HEK293 (cell line): ENCODE measurements around the gene RPS28.

Experiments
- KLF1 ChIP-seq: fragments of 450-650 bp; formaldehyde crosslinking; IDR thresholded peaks from 2 replicates; pipeline ENCODE4 v1.5.1; 2016; ENCODE audit warnings: missing biosample characterization, missing genetic modification characterization
- KLF8 ChIP-seq: fragments of 450-650 bp; formaldehyde crosslinking; IDR thresholded peaks from 2 replicates; pipeline ENCODE4 v1.5.1; 2016; ENCODE audit warnings: missing biosample characterization, missing genetic modification characterization
- TCF7L2 ChIP-seq: IDR thresholded peaks from 2 replicates; pipeline ENCODE4 v1.6.1; 2011; ENCODE audit warnings: low read depth, mild to moderate bottlenecking, inconsistent platforms, low read length, moderate library complexity, borderline replicate concordance
- ZBTB8A ChIP-seq: fragments of 450-650 bp; formaldehyde crosslinking; IDR thresholded peaks from 2 replicates; pipeline ENCODE4 v1.5.1; 2016; ENCODE audit warnings: missing biosample characterization, missing genetic modification characterization
- ZNF404 ChIP-seq: fragments of 450-650 bp; formaldehyde crosslinking; IDR thresholded peaks from 2 replicates; pipeline ENCODE4 v1.5.1; 2017; ENCODE audit warnings: missing biosample characterization, missing genetic modification characterization
- ZNF529 ChIP-seq: fragments of 450-650 bp; formaldehyde crosslinking; IDR thresholded peaks from 2 replicates; pipeline ENCODE4 v1.5.1; 2017; ENCODE audit warnings: missing genetic modification characterization, missing biosample characterization; ENCODE audit not compliant: insufficient replicate concordance
- ZNF571 ChIP-seq: fragments of 450-650 bp; formaldehyde crosslinking; IDR thresholded peaks from 2 replicates; pipeline ENCODE4 v1.5.0; 2017; ENCODE audit warnings: missing biosample characterization, missing genetic modification characterization
- TF ChIP-seq, protein P1 (sequence below): sonication (generic); formaldehyde crosslinking; IDR thresholded peaks from 2 replicates; pipeline ENCODE4 v1.8.1; 2022; ENCODE audit warnings: mild to moderate bottlenecking, moderate library complexity, missing genetic modification reagents
- TF ChIP-seq, protein P2 (sequence below): fragments of 450-650 bp; formaldehyde crosslinking; IDR thresholded peaks from 2 replicates; pipeline ENCODE4 v1.5.1; 2016; ENCODE audit warnings: missing biosample characterization, missing genetic modification characterization
- TF ChIP-seq, protein P3 (sequence below): fragments of 450-650 bp; formaldehyde crosslinking; IDR thresholded peaks from 2 replicates; pipeline ENCODE4 v1.5.1; 2016; ENCODE audit warnings: missing biosample characterization, missing genetic modification characterization

DNA sequence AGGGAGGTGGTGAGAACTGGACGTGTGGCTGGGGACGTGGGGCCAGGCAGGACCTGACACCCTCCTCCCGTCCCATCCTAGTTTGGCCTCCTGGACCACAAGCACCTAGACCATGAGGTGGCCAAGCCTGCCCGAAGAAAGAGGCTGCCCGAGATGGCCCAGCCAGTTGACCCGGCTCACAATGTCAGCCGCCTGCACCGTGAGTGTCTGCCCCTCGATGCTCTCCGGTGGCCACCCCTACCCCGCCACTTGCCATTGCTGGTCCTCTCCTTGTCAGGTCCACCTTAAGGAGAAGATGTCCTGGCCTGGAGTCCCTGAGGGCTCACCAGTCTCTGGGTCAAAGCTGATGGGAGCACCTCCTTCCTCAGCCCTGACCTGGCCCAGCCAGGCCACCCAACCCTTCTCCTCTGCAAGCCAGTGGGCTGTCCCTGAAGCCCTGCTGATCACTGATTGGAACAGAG is 44.9 kb downstream of the RPS28 start:
- TF ChIP-seq KLF8 (tag by site-specific recombination) (no peak), ZNF529 (tag by site-specific recombination) (no peak), ZNF404 (tag by site-specific recombination) (no peak), ZBTB8A (tag by site-specific recombination) (no peak), TCF7L2 (no peak), KLF1 (tag by site-specific recombination) (no peak), ZNF571 (tag by site-specific recombination) (no peak)
- TF ChIP-seq, protein P1, sequence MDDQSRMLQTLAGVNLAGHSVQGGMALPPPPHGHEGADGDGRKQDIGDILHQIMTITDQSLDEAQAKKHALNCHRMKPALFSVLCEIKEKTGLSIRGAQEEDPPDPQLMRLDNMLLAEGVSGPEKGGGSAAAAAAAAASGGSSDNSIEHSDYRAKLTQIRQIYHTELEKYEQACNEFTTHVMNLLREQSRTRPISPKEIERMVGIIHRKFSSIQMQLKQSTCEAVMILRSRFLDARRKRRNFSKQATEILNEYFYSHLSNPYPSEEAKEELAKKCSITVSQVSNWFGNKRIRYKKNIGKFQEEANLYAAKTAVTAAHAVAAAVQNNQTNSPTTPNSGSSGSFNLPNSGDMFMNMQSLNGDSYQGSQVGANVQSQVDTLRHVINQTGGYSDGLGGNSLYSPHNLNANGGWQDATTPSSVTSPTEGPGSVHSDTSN (CRISPR knock-in tag) = no peak
- TF ChIP-seq, protein P2, sequence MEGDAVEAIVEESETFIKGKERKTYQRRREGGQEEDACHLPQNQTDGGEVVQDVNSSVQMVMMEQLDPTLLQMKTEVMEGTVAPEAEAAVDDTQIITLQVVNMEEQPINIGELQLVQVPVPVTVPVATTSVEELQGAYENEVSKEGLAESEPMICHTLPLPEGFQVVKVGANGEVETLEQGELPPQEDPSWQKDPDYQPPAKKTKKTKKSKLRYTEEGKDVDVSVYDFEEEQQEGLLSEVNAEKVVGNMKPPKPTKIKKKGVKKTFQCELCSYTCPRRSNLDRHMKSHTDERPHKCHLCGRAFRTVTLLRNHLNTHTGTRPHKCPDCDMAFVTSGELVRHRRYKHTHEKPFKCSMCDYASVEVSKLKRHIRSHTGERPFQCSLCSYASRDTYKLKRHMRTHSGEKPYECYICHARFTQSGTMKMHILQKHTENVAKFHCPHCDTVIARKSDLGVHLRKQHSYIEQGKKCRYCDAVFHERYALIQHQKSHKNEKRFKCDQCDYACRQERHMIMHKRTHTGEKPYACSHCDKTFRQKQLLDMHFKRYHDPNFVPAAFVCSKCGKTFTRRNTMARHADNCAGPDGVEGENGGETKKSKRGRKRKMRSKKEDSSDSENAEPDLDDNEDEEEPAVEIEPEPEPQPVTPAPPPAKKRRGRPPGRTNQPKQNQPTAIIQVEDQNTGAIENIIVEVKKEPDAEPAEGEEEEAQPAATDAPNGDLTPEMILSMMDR (tag by site-specific recombination) = no peak
- TF ChIP-seq, protein P3, sequence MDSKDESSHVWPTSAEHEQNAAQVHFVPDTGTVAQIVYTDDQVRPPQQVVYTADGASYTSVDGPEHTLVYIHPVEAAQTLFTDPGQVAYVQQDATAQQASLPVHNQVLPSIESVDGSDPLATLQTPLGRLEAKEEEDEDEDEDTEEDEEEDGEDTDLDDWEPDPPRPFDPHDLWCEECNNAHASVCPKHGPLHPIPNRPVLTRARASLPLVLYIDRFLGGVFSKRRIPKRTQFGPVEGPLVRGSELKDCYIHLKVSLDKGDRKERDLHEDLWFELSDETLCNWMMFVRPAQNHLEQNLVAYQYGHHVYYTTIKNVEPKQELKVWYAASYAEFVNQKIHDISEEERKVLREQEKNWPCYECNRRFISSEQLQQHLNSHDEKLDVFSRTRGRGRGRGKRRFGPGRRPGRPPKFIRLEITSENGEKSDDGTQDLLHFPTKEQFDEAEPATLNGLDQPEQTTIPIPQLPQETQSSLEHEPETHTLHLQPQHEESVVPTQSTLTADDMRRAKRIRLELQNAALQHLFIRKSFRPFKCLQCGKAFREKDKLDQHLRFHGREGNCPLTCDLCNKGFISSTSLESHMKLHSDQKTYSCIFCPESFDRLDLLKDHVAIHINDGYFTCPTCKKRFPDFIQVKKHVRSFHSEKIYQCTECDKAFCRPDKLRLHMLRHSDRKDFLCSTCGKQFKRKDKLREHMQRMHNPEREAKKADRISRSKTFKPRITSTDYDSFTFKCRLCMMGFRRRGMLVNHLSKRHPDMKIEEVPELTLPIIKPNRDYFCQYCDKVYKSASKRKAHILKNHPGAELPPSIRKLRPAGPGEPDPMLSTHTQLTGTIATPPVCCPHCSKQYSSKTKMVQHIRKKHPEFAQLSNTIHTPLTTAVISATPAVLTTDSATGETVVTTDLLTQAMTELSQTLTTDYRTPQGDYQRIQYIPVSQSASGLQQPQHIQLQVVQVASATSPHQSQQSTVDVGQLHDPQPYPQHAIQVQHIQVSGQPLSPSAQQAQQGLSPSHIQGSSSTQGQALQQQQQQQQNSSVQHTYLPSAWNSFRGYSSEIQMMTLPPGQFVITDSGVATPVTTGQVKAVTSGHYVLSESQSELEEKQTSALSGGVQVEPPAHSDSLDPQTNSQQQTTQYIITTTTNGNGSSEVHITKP (tag by site-specific recombination) = no peak
